ENCODE results near the gene SHISA9. TPM values are rescaled to one million over a fixed set of nuclear protein-coding genes. Genes with fewer than 3 reads are reported as not detected.

The SHISA9 gene
- polyA plus RNA-seq, 3 donors: 0.01 TPM; not detected in 2

- H2AFZ ChIP-seq (ENCODE audit: insufficient read depth, low read depth, low read length, poor library complexity, severe bottlenecking): no peak overlapping the region
- intact Hi-C loops (cut with micrococcal nuclease): no loop called here
- no peak for TF ChIP-seq CTCF (IDR thresholded peaks at IDR 0.05)
- H3K27me3 ChIP-seq (ENCODE audit: control insufficient read depth in 2 of 2, insufficient read depth in 2 of 2, low read length in 2 of 2): no peaks in the 10 kb centered on the region
- no peak overlapping the region for H3K27ac Mint-ChIP-seq
- H3K79me2 ChIP-seq (ENCODE audit: insufficient read depth, low read length): no peaks in the 10 kb centered on the region
- no peak overlapping the region for H3K27ac ChIP-seq (ENCODE audit: low read depth in 1 of 2, low read length in 2 of 2)
- H3K36me3 ChIP-seq (replicated peaks in 1 of 2; ENCODE audit: control insufficient read depth in 1 of 2, insufficient read depth in 2 of 2, low read length in 2 of 2): no peaks in the 10 kb centered on the region
- H3K4me1 Mint-ChIP-seq: no peaks in the 10 kb centered on the region
- peaks cover 0 to 2% (median 0%) of the 10 kb centered on the region in 3 donors for H3K27me3 Mint-ChIP-seq (ENCODE audit: low read depth in 3 of 3)
- H3K4me1 ChIP-seq (ENCODE audit: control insufficient read depth in 1 of 2, insufficient read depth in 2 of 2, low read length in 2 of 2): no peaks in the 10 kb centered on the region
- H3K9me3 ChIP-seq (replicated peaks in 1 of 2; ENCODE audit: control insufficient read depth in 1 of 2, insufficient read depth in 1 of 2, low read length in 2 of 2): peaks cover 0 to 3% of the 10 kb centered on the region in 2 donors
- 96% methylated on average over 3 of the region's 5 CpGs for WGBS (ENCODE audit: insufficient coverage)
- no peak overlapping the region for H3K4me2 ChIP-seq (replicated peaks; ENCODE audit: extremely low read depth, low read length, poor library complexity, severe bottlenecking)
- H3K4me3 ChIP-seq (replicated peaks in 1 of 3; ENCODE audit: low read depth in 2 of 3, low read length in 3 of 3): no peak overlapping the region
- H3K36me3 Mint-ChIP-seq: no peaks in the 10 kb centered on the region
- H3K9me3 Mint-ChIP-seq: peaks cover 0 to 13% (median 3%) of the 10 kb centered on the region in 7 donors
- DNase-seq: no peak
- H3K9ac ChIP-seq (ENCODE audit: insufficient read depth, low read length, poor library complexity, severe bottlenecking): no peak overlapping the region
- no peak overlapping the region for H3K4me3 Mint-ChIP-seq
- H4K20me1 ChIP-seq (ENCODE audit: insufficient read depth, low read length): no peaks in the 10 kb centered on the region
Observed at GRCh38 chr16:13032911-13033310, 131.5 kb downstream of the SHISA9 start.

- Histone ChIP-seq H3K4me1 (ENCODE audit: control insufficient read depth in 1 of 2, insufficient read depth in 2 of 2, low read length in 2 of 2) (no peaks in the 10 kb centered on the region), H3K36me3 (replicated peaks in 1 of 2; ENCODE audit: control insufficient read depth in 1 of 2, insufficient read depth in 2 of 2, low read length in 2 of 2) (no peaks in the 10 kb centered on the region), H2AFZ (ENCODE audit: insufficient read depth, low read depth, low read length, poor library complexity, severe bottlenecking) (no peak overlapping the region), H3K27ac (ENCODE audit: low read depth in 1 of 2, low read length in 2 of 2) (no peak overlapping the region), H3K9me3 (replicated peaks in 1 of 2; ENCODE audit: control insufficient read depth in 1 of 2, insufficient read depth in 1 of 2, low read length in 2 of 2) (peaks cover 7 to 8% of the 10 kb centered on the region in 2 donors), H4K20me1 (ENCODE audit: insufficient read depth, low read length) (no peaks in the 10 kb centered on the region), H3K27me3 (ENCODE audit: control insufficient read depth in 2 of 2, insufficient read depth in 2 of 2, low read length in 2 of 2) (no peaks in the 10 kb centered on the region), H3K79me2 (ENCODE audit: insufficient read depth, low read length) (no peaks in the 10 kb centered on the region), H3K4me2 (replicated peaks; ENCODE audit: extremely low read depth, low read length, poor library complexity, severe bottlenecking) (no peak overlapping the region), H3K4me3 (replicated peaks in 1 of 3; ENCODE audit: low read depth in 2 of 3, low read length in 3 of 3) (no peak overlapping the region), H3K9ac (ENCODE audit: insufficient read depth, low read length, poor library complexity, severe bottlenecking) (no peak overlapping the region)
- no peaks in the 10 kb centered on the region for H3K4me1 Mint-ChIP-seq
- H3K4me3 Mint-ChIP-seq: no peak overlapping the region
- H3K27me3 Mint-ChIP-seq (ENCODE audit: low read depth in 3 of 3): peaks cover 0 to 6% (median 2%) of the 10 kb centered on the region in 3 donors
- no CpG with 5 or more reads among the region's 4 CpGs for WGBS (ENCODE audit: insufficient coverage)
- peaks cover 0 to 5% (median 2%) of the 10 kb centered on the region in 7 donors for H3K9me3 Mint-ChIP-seq
- H3K36me3 Mint-ChIP-seq: no peaks in the 10 kb centered on the region
- intact Hi-C loops (cut with micrococcal nuclease): no loop called here
- no peak for DNase-seq
- TF ChIP-seq CTCF (IDR thresholded peaks at IDR 0.05): no peak
- no peak overlapping the region for H3K27ac Mint-ChIP-seq
Observed at GRCh38 chr16:13036600-13036999, 135.2 kb downstream of the SHISA9 start.

Data from CD14-positive monocyte (primary cell).